Kidney glomerular epithelial cell (primary cell): ENCODE data around the gene LPCAT2.
"Not testable (repeated sequence)": the region's sequence is repeated elsewhere in the genome, so short reads cannot be mapped to it uniquely, and the experiment has no call there.

ENCODE experiments used
- DNase-seq: peaks from one replicate; lab custom pipeline; 2025; lab: John Stamatoyannopoulos, UW

The LPCAT2 gene

DNA sequence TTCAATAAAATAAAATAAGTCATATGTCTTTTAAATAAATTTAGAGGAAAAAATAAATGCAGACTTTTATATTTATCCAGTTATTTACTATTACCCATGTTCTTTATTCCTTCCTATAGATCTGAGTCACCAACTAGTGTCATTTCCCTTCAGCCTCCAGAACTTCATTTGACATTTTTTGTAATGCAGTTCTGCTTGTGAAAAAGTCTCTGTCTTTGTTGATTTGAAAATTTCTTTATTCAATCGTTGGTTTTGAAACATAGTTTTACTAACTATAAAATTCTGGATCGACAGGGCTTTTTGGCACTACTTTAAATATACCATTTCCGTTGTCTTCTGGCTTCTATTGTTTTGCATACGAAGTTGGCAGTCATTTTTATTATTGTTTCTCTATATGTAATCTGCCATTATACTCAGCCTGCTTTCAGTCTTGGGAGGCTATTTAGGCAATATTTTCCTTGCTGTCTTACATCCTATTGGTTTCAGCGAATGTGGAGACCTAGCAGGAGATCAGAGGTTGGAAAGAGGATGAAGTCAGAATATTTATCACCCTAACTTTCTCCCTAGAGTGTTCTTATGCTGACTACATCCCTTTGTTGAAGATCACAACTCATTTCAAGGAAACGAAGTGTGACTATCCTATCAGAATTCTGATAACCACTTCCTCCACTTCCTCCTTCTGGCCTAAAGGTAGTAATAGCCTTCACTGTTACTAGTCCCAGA is 104.9 kb downstream of the LPCAT2 start:
- DNase-seq, result no peak

DNA sequence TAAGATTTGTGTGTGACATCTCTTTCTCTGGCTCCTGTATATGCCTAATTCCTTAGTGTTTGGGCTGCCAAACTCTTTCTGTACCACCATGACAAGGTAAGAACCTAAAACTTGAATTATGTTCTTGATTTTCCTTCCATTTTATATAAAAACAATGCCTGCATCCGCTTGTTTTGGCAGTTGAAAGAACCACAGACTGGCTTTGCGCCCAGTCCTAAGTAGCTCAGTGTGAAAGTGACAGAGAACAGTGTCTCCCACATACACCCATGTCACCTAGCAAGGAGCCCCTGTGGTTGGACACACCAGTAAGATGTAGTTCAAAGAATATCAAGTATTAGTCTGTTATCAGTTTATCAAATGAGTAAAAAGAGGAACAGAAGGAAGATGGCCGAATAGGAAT is 106.2 kb downstream of the LPCAT2 start:
- no peak for DNase-seq

DNA sequence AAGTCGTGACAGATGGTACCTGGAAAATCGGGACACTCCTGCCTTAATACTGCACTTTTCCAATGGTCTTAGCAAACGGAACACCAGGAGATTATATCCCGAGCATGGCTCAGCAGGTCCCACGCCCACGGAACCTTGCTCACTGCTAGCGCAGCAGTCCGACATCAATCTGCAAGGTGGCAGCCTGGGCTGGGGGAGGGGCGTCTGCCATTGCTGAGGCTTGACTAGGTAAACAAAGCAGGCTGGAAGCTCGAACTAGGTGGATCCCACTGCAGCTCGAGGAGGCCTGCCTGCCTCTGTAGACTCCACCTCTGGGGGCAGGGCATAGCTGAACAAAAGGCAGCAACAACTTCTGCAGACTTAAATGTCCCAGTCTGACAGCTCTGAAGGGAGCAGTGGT is 106.8 kb downstream of the LPCAT2 start:
- not testable (repeated sequence) for DNase-seq

DNA sequence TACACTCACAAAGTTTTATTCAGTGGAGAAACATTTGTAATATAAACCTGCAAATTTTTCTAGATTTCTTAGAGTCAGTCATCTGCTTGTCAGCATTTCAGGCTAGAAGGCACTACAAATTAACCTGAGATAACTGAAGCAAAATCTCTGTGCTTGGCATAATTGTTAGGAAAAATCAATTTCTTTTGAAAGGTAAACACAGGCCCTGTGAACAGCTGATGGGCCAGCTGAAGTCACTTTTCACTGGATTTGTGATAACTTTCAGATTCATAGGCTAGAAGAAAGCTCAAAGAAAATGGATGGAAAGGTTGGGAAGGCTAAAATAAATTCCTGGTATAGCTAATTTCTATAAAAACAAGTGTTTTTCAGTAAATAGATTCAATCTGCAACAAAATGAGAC is 112.9 kb downstream of the LPCAT2 start:
- DNase-seq, result no peak

DNA sequence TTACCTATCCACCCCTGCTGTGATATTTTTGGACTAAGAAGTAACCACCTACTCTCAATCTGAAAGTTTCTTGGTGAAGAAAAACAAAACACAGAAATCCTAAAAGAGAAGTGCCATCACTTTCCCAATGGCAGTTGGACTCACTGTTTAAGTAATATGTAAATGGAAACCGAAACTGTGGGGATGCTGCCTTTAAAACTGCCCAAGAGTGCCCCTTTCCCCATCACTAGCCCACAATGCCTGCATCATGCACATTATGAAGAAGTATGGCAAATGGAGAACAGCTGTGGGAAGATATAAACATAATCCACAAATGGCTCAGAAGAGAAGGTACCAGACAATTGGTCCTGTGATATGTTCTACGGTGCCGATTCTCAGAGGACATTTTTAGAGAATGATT is 113.4 kb downstream of the LPCAT2 start:
- DNase-seq, result no peak

DNA sequence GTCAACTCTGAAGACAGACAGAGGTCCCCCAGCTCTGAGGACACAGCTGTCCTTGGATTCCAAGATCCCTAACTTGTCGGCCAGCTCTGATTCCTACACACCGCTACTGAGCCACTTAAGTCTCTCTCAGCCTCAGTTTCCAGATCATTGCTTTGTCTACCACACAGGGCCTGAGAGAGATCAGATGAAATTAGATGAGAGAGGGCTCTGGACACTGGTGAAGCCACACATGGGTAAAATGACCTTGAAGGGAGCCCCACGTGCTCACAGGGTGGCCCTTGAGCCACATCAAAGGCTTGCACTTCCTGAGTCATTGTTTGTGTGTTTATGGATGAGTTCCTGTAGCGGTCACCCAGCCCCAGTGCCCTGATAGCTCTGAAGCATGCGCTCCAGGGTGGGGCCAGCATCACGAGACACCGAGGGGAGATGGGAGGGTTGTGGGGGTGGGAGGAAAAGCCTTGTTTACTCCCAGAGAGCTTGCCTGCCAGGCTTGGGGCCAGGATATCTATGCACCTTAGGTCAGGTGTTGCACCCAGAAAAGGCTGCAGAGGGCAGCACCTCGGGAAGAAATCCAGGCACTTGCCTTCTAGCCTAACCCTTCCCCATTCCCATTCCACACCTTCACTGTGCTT is 114.2 kb downstream of the LPCAT2 start:
- no peak for DNase-seq

DNA sequence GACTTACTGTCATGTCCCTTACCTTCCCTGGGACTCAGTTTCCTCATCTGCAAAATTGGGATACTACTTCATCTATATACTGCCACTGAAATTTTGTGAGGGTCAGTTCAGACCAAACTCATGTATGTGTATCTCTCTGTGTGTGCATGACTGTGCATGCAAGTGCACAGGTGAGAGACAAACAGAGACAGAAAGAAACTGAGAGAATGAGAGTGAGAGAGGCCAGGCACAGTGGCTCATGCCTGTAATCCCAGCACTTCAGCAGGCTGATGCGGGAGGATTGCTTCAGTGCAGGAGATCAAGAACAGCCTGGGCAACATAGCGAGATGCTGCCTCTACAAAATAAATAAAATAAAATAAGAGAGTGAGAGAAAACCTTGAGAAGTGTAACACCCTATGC is 114.8 kb downstream of the LPCAT2 start:
- no peak for DNase-seq

DNA sequence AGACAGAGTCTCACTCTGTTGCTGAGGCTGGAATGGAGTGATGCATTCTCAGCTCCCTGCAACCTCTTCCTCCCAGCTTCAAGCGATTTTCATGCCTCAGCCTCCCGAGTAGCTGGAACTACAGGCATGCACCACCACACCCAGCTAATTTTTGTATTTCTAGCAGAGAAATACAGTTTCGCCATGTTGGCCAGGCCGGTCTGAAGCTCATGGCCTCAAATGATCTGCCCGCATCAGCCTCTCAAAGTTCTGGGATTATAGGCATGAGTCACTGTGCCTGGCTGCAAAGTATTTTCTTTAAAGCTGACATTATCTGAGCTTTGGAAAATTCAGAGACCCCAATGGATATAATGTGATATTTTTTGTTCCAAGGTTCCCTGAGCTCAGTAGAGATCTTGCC is 115.8 kb downstream of the LPCAT2 start:
- no peak for DNase-seq

DNA sequence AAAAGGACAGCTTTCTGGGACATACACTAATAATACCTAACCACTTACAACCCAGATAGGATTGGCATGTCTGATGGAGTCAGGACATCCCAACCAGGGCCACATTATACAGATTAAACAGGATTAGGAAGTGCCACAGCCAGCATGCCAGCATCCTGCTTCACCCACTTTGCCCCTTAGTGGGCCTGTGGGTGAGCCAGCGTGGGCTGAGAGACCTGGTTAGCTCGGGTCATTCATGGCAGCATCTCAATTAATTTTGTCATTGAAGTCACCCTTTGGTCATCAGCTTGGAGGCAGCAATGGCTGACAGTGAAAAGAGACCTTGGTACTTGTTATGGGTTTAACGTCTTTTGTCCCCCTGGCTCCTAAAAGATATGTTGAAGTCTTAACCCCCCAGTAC is 117.0 kb downstream of the LPCAT2 start:
- no peak for DNase-seq

DNA sequence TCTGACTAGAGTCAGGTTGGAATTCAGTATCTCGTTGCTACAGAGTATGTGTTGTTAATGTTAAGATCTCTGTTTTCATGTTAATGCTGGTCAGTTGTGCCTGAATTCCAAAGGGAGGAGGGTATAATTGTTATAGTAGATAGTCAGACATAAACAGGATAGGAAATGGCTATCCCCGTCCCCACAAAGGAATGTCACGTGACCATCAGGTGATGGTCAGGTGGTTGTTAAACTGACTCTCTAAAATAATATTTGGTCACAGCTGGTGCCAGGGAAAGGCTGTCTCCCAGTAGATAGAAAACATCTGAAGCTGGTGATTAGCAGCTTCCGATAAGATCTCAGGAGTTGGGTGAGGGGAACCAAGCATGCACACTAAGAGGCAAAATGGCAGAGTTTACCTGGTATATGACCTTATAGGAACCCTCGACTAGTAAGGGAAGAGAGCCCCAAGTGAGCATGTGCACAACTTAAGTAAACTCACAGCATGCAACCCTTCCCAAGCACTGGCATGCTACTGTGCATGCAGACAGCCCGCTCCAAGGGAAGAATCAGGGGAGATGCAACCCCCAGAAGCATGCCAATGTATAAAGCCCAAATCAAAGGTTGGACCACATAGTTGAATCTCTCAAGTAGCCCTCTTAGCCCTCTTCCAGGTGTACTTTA is 119.6 kb downstream of the LPCAT2 start:
- DNase-seq, result no peak

DNA sequence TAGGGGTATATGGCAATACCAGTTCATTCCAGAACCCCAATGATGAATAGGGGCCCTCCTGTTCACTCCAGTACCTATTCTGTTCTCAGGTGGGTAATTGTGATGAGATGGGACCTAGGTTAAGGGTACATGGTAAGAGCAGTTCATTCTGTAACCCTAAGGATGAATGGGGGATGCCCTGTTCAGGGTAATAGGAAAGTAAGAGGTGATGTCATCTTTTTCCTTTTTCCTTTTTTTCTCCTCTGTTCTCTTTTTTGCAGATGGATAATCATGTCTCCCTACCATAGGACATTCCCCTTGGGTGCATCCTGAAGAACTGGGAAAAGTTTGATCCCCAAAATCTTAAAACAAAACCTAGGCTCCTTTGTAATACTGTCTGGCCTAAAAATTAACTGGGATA is 121.9 kb downstream of the LPCAT2 start:
- no peak for DNase-seq

DNA sequence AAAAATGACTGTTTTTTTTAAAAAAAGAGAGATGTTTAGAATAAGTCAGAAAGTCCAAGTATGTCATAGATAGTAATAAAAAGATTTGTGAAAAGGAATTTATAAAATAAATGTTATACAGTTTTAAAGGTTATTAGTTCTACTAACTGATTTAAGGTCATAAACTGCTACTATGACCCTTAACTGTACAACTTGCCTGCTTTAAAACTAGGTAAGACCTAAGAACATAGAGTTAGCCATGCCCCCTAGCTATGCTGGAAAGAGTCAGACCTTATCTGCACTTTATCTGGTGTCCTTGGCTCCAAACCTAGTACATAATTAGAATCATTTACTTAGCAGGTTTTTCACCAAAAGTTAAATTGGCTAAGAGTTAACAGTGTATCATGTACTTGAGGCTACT is 123.4 kb downstream of the LPCAT2 start:
- DNase-seq, result no peak

DNA sequence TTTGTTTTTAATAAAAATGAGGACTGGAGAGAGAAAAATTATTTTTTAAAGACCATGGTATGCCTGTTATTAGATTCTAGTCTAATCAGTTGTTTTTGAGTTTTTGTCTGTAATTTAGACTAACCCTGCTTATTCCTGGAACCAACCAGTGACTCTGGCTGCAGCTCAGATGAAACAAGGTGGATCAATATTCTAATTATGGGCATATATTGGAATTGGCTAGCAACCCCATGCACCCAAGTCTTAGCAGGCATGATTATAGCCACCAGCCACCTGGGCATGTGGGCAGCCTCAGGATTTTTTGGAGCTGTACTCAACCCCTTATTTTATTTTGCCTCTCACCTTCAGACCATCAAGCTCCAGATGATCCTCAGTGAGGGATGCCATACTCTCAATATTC is 125.3 kb downstream of the LPCAT2 start:
- DNase-seq, result no peak
